ENCODE measurements around the gene ZNF202.

Gene ZNF202

GRCh38 chr11:123678246-123678645 lies 63.2 kb downstream of the ZNF202 start:
- no peak for DNase-seq

- DNase-seq, result no peak
These were observed 64.0 kb downstream of the ZNF202 start for GRCh38 chr11:123677510-123677909.

GRCh38 chr11:123674297-123674696 lies 67.2 kb downstream of the ZNF202 start:
- no peak for DNase-seq
